NAMALWA (cell line): Measurements from ENCODE around the gene INPP5D.
A peak's percentile ranks its signal among the peaks of the same experiment; 100 is the strongest.

Experiments used
- DNase-seq: peaks from one replicate; pipeline ENCODE4 v3.0.0-alpha.2; 2015; ENCODE audit warnings: low spot score

The INPP5D gene

DNA sequence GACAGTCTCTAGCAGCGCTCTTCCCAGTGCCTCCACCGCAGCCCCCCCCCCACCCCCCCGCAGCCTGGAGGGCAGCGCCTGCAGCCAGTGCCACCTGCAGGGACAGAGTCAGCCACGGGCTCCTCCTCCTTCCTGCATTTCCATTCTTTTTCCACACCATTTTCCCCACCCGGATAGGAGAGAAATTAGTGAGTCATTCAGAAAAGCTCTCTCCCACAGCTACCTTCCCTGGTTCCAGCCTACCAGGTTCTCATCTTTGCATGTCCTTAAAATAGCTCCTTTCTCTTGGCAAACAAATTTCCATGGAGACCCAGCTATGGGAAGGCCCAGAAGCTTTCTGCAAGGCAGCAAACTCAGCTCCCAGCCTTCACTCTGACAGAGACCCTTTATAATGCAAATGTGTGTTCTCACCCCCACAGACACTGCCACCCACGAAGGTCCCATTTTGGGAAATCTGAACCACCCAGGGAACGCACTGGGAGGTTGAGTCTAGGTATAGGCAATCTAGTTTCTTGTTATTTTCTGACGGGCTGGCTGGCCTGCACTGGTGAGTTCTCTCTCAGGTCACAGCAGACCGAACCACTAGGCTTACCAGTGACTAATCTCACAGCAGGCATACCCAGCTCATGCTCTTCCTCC, 149.5 kb downstream of the INPP5D start:
- DNase-seq: no peak

DNA sequence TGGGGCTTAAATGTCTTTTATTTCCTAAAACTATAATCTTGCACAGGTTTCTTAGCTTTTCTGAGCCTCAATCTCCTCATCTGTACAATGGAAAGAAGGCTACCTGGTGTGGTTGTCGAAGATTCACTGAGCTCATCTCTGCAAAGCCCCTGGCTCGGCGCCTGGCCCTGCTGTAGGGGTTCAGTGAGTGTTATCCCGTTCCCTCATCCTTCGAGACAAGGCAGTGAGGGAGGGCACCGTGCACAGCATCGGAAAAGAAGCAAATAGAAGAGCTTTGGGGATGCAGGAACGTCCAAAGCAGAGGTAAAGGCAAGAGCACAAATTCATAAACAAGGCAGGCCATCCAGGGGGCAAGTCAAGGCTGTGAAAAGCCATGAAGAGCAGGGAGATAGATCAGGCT, 150.1 kb downstream of the INPP5D start:
- DNase-seq: no peak

DNA sequence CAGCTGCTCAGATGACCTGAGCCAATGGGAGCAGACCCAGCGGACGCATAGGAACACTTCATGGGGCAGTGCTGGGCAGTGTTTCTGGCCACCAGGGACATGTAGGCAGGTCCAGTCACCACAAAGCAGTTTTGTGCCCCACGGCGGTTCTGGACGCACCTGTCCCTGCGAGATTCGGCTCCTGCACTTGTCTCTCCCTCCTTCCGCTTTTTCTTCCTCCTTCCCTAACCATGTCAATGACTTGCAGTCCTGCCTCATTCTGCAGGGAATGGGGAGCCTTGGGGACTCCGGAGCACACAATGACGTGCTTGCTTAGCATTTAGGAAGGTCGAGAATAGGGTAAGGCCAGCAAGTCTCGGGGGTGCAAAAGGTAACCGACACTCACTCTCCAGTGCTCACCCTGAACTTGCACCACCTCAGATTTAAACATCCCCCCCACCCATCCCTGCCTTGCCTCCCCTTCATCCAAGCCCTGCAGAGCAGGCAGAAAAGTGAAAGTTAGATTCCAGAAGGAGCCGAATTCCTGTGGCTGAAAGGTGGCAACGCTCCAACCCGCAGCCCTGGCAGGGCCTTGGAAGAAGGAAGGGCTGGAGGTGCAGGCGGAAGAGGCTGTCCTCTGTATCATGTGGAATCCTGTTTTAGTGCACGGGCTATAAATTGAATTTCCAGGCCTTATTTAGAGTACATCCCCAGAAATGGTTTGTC, 150.9 kb downstream of the INPP5D start:
- no peak for DNase-seq

DNA sequence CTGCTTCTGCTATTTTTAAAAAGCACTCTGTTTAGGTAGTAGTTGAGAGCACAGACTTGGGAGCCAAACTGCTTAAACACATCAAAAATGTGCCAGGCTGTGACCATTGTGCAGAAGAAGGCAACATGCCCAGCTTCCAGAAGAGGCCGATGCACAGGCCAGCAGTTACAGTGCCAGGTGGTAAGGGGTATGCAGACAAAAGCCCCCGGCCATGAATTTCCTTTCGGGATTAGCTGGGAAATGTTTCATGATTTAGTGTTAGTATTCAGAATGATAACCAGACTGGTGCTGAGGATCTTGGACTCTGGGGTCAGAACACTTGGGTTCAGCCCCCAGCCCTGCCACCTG, 151.4 kb downstream of the INPP5D start:
- DNase-seq: no peak

DNA sequence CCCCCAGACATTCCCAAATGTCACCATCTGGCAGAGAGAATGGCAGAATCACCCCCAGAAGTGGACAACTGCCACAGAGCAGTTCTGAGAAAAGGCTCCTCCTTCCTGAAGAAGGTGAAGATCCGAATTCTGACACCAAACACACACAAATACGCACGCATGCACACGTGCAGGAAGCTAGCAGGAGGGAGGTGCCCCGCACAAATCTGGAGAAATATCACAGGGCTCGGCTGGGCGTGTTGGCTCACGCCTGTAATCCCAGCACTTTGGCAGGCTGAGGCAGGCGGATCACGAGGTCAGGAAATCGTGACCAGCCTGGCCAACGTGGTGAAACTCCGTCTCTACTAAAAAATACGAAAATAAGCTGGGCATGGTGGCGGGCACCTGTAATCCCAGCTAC, 152.9 kb downstream of the INPP5D start:
- no peak for DNase-seq

DNA sequence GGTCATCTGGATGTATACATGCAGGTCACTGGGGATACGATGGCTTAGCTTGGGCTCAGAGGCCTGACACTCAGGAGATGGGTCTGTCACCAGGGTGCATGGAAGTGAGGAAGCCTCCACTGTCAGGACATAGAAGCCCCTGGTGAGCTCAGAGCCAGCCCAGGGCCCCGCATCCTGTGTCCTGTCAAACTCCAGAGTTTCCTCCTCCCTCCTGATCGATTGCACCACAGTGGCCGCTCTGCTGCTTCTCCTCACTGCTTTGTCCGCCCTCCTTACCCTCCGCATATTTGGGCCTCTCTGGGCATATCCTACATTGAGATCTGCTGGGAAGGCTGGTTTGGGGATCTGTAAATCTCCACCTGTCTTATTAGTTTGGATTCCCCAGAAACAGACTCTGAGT, 153.8 kb downstream of the INPP5D start:
- no peak for DNase-seq

DNA sequence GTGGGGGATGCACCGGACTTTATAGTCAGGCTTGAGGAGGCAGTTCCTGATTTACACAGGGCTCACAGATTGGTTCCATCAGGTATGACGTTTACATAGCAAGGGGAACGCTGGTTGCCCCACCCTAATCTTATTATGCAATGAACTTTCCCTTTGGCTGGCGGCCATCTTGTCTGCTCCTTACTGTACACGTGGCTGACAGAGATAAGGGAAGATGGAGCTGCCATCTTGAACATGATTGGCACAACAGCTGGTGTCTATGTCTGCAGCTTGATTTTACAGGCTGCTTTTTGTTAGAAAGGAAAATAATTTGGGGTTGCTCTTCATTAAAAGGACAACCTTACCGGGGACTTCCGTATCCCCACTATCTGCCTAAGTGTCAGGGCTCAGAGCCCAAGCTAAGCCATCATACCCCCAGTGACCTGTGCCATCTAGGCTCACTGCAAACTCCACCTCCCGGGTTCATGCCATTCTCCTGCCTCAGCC, 157.8 kb downstream of the INPP5D start:
- DNase-seq: no peak

DNA sequence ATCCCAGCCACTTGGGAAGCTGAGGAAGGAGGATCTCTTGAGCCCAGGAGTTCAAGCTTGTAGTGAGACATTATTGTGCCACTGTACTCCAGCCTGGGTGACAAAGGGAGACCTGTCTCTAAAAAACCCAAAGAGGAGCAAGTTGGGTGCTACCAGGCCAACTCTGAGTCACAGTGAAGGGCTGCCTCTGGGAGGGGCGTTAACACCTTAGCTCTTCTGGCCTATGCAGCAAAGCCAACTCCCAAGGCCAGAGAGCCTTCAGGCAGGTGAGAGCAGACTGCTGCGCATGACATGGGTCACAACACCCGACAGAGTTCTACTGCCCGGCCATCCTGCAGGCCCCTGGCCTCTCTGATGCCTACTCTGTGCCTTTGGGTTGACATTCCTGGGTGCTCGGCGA, 158.7 kb downstream of the INPP5D start:
- DNase-seq: no peak

DNA sequence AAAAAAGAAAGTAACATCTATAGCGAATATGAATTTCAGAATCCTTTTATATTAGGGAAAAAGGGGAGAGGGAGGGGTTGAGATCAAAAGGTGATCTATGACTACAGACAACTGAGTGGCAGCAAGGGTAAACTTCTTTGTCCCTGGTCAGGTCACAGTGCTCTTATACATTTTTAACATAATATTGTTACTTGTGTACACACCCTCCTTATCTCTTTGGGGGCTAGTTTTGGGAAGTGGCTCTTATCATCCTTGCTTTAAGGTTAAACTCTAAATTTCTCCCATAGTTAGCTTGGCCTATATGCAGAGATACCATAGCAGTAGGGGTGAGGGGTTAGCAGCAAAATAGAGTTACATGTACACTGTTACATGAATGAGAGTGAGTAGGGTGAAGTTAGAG, 159.7 kb downstream of the INPP5D start:
- DNase-seq: no peak

DNA sequence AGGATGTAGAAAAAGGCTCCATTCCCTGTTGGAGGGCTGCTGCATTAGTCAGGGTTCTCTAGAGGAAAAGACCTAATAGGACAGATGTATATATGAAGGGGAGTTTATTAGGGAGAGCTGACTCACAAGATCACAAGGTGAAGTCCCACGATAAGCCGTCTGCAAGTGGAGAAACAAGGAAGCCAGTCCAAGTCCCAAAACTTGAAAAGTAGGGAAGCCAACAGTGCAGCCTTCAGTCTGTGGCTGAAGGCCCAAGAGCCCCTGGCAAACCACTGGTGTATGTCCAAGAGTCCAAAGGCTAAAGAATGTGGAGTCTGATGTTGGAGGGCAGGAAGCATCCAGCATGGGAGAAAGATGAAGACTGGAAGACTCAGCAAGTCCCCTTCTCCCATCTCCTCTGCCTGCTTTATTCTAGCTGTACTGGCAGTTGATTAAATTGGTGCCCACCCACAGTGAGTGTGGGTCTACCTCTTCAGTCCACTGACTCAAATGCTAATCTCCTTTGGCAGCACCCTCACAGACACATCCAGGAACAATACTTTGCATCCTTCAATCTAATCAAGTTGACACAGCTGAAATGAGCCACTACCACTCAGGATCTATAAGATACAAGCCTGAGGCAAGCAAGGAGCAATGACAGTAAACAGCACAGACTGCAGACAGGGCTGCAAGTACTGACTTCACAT, 161.4 kb downstream of the INPP5D start:
- DNase-seq: no peak

DNA sequence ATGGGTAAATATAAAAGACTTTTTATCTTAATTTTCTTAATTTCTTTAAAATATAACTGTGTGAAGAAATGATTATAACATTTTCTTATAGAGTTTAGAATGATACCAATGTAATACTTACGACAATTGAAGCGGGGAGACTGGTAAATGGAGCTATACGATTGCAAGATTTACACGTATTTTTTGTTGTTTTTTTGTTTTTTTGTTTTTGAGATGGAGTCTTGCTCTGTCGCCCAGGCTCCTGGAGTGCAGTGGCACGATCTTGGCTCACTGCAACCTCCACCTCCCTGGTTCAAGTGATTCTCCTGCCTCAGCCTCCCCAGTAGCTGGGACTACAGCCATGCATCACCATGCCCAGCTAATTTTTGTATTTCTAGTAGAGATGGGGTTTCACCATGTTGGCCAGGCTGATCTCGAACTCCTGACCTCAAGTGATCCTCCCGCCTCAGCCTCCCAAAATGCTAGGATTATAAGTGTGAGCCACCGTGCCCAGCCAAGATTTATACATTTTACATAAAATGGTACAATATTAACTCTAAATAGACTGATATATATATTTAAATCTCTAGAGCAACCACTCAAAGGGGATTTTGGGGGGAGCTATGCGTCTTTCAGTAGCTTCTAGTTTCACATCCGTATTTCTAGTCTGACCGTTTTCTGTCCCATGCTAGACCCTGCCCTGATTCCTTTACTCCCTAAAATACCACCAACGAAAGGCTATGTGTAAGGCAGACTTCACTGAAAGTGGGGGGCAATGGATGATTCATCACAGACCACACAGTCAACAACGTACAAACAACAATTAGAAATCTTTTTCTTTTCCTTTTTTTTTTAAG, 163.1 kb downstream of the INPP5D start:
- DNase-seq: peak; percentile 15

DNA sequence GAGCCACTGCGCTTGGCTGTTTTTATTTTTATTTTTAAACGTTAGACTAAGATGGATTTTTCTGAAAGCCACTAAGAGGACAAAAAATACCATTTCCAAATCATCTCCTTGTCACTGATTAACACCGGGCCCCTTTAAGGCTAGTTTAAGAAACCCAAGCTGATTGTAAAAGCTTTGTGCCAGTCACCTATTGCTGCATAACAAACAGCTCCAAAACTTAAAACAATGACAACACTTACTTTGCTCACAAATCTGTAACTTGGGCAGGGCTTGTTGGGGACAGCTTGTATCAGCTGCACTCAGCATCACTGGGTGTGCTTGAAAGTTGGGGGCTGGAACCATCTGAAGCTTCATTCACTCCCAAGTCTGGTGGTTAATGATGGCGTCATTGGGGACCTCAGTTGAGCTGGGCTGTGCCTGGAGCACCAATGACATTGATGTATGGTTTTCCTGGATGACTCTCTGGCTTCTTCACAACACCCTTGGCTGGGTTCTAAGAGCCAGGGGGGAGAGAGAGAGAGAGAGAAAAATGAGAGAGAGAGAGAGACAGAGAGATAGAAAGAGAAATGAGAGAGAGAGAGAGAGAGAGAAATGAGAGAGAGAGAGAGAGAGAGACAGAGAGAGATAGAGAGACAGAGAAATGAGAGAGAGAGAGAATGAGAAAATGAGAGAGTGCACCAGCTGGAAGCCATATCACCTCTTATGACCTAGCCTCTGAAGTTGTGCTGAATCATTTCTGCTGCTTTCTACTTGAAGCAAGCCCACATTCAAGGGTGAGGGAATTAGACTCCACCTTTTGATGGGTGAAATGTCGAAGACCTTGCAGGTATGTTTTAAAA, 165.3 kb downstream of the INPP5D start:
- no peak for DNase-seq

DNA sequence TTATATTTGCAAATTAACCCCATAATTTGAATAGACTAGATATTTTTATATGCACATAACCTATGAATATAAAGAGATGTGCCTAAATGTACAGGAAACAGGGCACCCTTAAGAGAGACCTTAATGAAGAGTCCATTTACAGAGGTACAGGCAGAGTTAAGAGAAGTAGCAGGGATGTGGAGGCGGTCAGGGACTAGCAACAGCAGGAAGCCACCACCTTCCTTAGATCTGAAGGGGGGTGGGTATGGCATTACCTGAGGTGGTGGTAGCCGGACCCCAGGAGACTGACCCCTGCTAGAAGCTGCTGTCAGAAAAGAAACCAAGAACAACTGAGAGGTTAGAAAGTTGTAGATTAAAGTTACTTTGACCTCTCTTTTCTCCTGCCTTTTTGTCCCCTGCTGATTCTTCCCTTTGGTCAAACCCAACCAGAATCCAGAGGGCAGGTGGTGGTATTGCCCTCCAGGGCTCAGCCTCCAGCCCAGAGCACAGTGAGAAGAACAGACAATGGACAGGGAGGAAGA, 166.4 kb downstream of the INPP5D start:
- DNase-seq: no peak

DNA sequence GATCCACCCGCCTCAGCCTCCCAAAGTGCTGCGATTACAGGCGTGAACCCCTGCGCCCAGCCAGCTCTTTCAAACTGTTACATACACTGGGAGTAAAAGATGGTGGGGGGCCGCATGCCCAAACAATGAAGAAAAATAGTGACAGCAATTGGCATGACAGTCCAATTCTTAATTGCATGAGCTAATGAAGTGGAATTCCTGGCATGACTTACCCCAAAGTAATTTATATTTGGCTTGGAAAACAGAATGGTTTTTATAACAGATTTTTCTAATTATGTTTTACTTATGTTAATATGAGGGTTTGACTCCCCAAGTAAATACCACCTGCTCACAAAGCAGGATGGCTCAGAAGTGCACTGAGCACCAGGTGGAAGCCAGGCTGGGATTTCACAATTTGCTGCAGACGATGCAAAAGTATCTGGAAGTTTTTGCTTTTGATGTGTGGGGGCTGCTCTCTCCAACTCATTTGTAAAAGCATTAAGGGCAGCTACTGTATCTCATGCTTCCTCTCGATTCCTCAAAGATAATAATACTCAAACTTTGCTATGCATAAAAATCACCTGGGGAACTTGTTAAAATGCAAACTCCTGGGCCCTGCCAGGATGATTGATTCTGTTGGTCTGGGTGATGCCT, 167.3 kb downstream of the INPP5D start:
- no peak for DNase-seq

DNA sequence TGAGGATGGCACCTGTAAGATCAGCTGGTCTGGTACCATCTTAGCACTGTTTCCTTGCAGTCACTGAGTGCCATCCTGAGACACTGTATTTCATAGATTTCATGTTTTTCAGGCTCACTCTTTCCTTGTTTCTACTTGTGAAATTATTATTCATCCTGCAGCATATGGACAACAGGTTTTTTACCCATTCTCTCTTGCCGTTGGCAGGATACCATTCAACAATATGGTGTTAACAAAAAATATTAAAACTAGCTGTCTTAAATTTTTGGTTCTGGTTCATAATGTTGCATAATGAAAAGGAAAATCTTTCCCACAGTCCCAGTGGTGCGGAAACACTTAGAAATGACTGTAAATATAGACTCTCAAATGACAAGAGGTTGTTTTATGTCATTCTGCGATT, 168.2 kb downstream of the INPP5D start:
- no peak for DNase-seq

DNA sequence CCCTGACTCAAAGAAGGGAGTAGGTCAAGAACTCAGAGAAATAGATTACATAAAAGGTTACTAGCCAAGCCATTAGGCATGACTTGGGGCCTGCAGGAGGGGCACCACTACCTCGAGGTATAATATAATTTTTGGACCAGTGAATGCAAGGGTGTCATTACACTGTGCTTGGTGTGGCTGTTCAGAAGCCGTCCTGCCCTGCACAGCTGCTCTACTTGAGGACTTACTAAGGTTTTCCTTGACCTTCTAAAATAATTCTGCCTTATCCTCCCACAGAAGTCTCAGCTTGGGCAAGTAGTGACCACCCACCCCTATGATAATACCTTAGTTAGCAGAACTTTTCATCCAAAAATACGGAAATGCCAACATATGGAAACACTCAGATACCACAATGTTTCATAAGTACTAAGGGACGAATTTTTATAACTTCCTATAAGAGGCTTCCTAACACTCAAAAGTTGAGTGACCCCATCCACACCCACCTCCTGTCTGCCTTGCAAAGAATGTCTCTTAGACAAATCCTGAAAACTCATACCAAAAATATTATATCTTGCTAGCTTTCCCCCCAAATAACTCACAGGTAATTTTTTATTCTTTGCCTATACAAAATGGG, 173.6 kb downstream of the INPP5D start:
- DNase-seq: no peak

DNA sequence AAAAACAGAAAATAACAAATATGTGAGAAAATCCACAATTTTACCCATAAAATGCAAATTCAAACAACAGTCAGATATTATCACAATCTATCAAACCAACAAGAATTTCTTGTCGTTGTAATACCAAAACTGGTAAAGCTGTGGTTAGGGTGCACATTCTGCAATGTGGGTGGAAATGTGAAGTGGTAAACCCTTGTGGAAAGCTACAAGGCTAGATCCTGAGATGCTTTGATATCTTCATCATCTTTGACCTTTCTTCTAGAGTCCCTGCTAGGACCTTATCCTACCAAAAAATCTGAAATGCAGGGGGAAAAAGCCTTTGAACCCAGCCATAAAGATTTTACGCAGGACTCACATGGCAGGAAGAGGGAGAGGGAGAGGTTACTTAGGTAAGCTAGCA, 174.1 kb downstream of the INPP5D start:
- DNase-seq: no peak

DNA sequence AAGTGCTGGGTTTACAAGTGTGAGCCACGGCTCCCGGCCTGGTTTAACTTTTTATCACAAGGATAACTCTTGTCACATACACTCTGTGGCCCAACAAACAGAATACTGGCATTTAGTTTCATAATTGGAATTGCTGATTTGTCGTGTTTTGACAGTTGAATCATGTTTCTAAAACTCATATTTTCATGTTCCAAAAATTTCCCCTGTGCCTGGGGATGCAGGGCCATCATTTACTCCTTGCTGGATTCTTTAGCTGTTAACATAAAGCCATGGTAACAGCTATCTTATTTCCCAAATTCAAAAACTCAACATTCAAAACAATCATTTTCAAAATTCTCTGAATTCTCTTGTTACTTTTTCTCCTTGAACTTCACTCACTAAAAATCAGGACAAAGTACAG, 174.9 kb downstream of the INPP5D start:
- no peak for DNase-seq

DNA sequence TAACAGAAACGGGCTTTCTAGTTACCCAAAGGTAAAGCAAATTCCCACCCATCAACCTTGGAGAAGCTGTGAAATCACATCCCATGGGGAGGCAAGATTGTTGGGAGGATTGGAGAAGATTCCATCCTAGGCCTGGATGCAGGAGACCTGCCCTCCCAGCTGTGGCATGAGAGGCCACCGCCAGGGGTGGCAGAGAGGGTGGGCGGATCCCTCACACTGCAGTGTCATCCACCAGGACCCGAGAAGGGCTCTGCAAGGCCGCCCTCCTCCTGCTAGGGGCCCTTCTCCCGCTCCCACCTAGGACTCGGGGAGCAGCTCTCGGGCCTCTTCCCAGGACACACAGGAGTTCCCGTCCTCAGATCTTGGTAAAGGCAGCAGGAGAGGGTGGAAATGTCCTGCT, 175.8 kb downstream of the INPP5D start:
- DNase-seq: no peak

DNA sequence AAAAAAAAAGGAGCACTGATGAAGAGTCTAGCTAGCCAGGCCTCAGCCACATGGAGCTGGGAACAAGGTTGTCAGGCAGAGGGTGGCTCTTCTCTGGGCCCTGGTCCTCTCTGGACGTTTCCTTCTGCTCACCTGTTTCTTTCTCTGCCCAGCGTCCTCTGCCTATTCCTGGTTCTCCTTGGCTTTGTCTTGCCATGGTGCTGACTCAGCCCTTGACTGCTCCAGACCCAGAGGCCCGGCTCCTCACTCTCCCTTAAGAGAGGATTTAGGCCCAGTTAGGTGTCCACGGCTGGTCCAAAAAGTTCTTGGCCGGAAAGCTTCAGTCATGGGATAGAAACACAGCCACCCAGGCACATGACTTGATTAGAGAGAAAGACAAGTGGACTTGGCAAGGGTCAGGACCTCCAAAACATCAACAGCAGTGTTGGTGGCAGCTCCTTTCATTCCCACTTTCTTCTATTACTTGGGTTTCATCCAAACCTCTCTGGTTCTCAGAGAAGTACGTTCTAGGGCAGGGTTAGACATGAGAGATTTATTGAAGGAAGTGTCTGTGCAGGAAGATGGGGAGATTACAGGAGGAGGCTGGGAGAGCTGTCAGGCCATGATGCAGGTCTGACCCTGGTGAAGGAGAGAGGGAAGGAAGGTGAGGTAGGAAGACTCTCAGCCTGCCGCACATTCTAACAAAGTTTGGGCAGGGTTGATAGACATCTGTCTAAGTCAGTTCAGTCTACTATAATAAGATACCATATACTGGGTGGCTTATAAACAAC, 176.9 kb downstream of the INPP5D start:
- DNase-seq: no peak
